ENCODE data around the gene LEMD3. TPM values are rescaled to one million over a fixed set of nuclear protein-coding genes. Genes with fewer than 3 reads are reported as not detected.

LEMD3 gene
- total RNA-seq, 4 donors from 2014 or later = 27.4 to 61.0 (median 34.8) TPM

GRCh38 chr12:65287426-65287825, 118.0 kb downstream of the LEMD3 start:
- ATAC-seq (ENCODE audit: low FRiP score) = no peak
- no peak for TF ChIP-seq CTCF (IDR thresholded peaks at IDR 0.05)
- no peak for DNase-seq (ENCODE audit: low spot score)

- no peak for TF ChIP-seq CTCF (IDR thresholded peaks at IDR 0.05)
- no peak for ATAC-seq (ENCODE audit: low FRiP score)
- DNase-seq (ENCODE audit: low spot score) = no peak
These were observed 122.9 kb downstream of the LEMD3 start for GRCh38 chr12:65292241-65292640.

GRCh38 chr12:65293735-65294134, 124.4 kb downstream of the LEMD3 start:
- TF ChIP-seq CTCF (IDR thresholded peaks at IDR 0.05) = no peak
- DNase-seq (ENCODE audit: low spot score) (no peak), ATAC-seq (ENCODE audit: low FRiP score) (no peak)

- DNase-seq (ENCODE audit: low spot score) = no peak
- TF ChIP-seq CTCF (IDR thresholded peaks at IDR 0.05) = no peak
- no peak for ATAC-seq (ENCODE audit: low FRiP score)
These were observed 125.4 kb downstream of the LEMD3 start for GRCh38 chr12:65294641-65295262.

- DNase-seq (ENCODE audit: low spot score) = no peak
- no peak for ATAC-seq (ENCODE audit: low FRiP score)
- no peak for TF ChIP-seq CTCF (IDR thresholded peaks at IDR 0.05)
These were observed 127.3 kb downstream of the LEMD3 start for GRCh38 chr12:65296508-65297265.

Other genes starting within 250 kb of the LEMD3 start
- 1 to 10 TPM in 2 of 4 donors, under 1 TPM in 1, not detected in 1; 0.95 to 3.5 (median 1.3) TPM for gene WIF1, start 48.3 kb upstream of the LEMD3 start, total RNA-seq
- gene MSRB3, start 109.1 kb downstream of the LEMD3 start, total RNA-seq = 10 to 100 TPM; 36.8 to 49.7 (median 44.8) TPM